ENCODE measurements around the gene SORCS2.

Gene SORCS2

GRCh38 chr4:7556558-7556957, 364.2 kb downstream of the SORCS2 start:
- DNase-seq (ENCODE audit: low spot score) = no peak
- Histone ChIP-seq H3K27ac (no peak overlapping the region), H3K4me3 (no peak overlapping the region)
- TF ChIP-seq CTCF (IDR thresholded peaks at IDR 0.05) = no peak

- DNase-seq (ENCODE audit: low spot score) = no peak
- H3K4me3 ChIP-seq = no peak overlapping the region
- H3K27ac ChIP-seq = no peak overlapping the region
- no peak for TF ChIP-seq CTCF (IDR thresholded peaks at IDR 0.05)
Observed at GRCh38 chr4:7557456-7557855, 365.1 kb downstream of the SORCS2 start.

- DNase-seq (ENCODE audit: low spot score) = no peak
- no peak for TF ChIP-seq CTCF (IDR thresholded peaks at IDR 0.05)
- no peak overlapping the region for H3K27ac ChIP-seq
- H3K4me3 ChIP-seq = no peak overlapping the region
Observed at GRCh38 chr4:7558436-7558835, 366.1 kb downstream of the SORCS2 start.

GRCh38 chr4:7559316-7559715, 367.0 kb downstream of the SORCS2 start:
- Histone ChIP-seq H3K4me3 (no peak overlapping the region), H3K27ac (no peak overlapping the region)
- TF ChIP-seq CTCF (IDR thresholded peaks at IDR 0.05) = no peak
- no peak for DNase-seq (ENCODE audit: low spot score)

- TF ChIP-seq CTCF (IDR thresholded peaks at IDR 0.05) = no peak
- no peak overlapping the region for H3K27ac ChIP-seq
- DNase-seq (ENCODE audit: low spot score) = no peak
- H3K4me3 ChIP-seq = no peak overlapping the region
Observed at GRCh38 chr4:7559741-7560395, 367.5 kb downstream of the SORCS2 start.

- no peak for TF ChIP-seq CTCF (IDR thresholded peaks at IDR 0.05)
- no peak for DNase-seq (ENCODE audit: low spot score)
- H3K27ac ChIP-seq = no peak overlapping the region
- H3K4me3 ChIP-seq = no peak overlapping the region
Observed at GRCh38 chr4:7561557-7561956, 369.2 kb downstream of the SORCS2 start.

- no peak overlapping the region for H3K27ac ChIP-seq
- no peak for TF ChIP-seq CTCF (IDR thresholded peaks at IDR 0.05)
- H3K4me3 ChIP-seq = no peak overlapping the region
- DNase-seq (ENCODE audit: low spot score) = no peak
Observed at GRCh38 chr4:7564242-7564641, 371.9 kb downstream of the SORCS2 start.
